HG02642 (cell line): ENCODE results near the gene FIBP.

Experiments used
- ATAC-seq: cut with Tn5 transposase; IDR thresholded peaks from one replicate; pipeline ENCODE4 v1.9.1; 2021; ENCODE audit warnings: mild to moderate bottlenecking; ENCODE audit not compliant: unreplicated experiment, poor library complexity

The FIBP gene

GRCh38 chr11:65915821-65916251 lies 27.6 kb upstream of the FIBP start:
- no peak for ATAC-seq

GRCh38 chr11:65915101-65915820 lies 27.0 kb upstream of the FIBP start:
- no peak for ATAC-seq

GRCh38 chr11:65912845-65913244 lies 24.6 kb upstream of the FIBP start:
- ATAC-seq, result no peak

DNA sequence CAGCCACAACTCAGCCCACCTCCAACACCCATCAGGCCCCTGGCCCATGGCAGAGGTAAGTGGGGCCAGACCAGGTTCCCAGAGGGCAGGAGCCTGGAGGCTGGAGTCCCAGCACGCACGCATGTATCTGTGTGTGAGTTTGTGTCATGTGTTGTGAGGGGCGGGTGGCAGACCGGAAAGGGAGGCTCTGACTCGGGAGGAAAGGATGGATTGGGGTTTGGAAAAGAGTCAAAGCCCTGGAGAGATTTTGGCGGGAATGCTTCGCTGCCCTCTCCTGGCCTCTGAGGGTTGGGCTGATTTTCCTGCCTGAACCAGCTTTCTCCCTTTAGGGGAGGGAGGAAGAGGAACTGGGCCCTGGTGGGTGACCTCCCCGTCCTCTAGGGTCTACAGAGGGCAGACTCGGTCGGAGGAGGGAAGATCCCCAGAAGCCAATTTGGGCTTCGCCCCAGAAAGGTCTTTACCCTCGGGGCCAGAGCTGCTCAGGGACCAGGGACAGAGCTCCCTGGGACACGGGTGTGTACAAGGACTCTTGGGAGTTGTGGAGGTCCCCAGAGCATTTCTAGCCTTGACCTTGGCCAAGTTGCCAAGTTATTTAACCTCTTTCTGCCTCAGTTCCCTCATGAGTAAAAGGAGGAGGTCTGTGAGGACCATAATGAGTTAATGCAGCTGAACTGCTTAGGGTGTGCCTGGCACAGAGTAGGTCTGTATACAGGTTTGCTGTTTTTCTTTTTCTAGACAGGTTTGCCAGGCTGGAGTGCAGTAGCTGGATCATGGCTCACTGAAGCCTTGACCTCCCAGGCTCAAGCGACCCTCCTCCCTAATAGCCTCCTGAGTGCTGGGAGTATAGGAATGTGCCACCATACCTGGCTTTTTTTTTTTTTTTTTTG lies 23.7 kb upstream of the FIBP start:
- ATAC-seq, result no peak

- ATAC-seq, result no peak
Observed at GRCh38 chr11:65907878-65908277, 19.6 kb upstream of the FIBP start.

GRCh38 chr11:65906602-65907001 lies 18.3 kb upstream of the FIBP start:
- no peak for ATAC-seq

DNA sequence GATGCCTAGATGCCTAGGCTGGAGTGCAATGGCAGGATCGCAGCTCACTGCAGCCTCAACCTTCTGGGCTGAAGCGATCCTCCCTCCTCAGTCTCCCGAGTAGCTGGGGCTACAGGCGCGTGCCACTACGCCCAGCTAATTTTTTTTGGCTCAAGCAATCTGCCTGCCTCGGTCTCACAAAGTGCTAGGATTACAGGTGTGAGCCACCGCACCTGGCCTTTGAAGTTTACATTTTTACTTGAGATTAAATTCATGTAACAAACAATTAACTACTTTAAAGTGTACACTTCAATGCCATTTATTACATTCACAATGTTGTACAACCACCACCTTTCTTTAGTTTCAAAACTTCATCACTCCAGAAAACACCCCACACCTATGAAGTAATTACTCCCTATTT lies 15.4 kb upstream of the FIBP start:
- no peak for ATAC-seq

- no peak for ATAC-seq
Observed at GRCh38 chr11:65903068-65903481, 14.8 kb upstream of the FIBP start.

DNA sequence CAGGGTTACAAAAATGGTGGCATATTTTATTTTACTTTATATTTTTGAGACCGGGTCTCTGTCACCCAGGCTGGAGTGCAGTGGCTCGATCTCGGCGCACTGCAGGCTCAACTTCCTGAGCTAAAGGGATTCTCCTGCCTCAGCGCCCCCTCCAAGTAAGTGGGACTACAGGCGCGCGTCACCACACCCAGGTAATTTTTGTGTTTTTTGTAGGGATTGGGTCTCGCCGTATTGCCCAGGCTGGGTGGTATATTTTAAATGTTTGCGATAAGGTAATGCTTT lies 12.6 kb upstream of the FIBP start:
- no peak for ATAC-seq

DNA sequence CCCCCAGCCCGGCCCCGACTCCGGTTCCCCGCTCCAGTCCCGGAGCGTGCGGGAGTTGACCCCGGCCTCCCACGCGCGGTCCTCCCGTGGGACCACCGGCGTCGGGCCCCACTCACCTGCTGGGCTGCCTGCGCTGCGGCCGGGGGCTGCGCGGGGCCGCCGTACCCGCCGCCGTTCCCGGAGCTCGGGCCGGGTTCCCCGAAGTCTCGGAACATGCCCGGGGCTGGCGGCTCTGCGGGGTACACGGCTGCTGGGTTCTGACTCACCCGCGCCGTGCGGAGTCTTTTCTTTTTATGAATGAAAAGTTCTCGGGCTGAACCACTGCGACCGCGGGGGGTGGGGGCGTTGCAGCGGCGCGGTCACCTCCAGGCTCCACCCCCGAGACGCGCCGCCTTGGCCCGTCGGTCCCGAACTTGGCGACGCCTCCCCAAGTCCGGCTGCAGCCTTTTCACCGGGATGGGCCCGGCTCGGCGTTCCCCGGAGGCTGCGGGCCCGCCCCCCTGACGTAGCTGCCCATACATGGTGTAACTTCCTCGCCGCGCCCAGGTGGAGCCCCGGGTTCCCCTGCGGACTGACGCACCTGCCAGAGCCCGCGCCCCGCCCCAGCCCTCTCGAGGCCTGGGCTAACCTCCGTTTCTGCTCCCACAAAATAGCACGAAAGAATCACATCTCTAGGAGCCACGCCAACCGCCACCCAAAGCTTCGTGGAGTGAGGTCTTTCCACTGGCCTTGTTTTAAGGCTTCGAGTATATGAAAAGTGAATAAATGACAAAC lies 12.0 kb upstream of the FIBP start, which contains the start of gene FOSL1:
Gene FOSL1 (minus strand): TSS at position 264 of the 774 bp plus-strand sequence. CDS start 49 bp downstream, at position 215.
- ATAC-seq, result peak; percentile 79

DNA sequence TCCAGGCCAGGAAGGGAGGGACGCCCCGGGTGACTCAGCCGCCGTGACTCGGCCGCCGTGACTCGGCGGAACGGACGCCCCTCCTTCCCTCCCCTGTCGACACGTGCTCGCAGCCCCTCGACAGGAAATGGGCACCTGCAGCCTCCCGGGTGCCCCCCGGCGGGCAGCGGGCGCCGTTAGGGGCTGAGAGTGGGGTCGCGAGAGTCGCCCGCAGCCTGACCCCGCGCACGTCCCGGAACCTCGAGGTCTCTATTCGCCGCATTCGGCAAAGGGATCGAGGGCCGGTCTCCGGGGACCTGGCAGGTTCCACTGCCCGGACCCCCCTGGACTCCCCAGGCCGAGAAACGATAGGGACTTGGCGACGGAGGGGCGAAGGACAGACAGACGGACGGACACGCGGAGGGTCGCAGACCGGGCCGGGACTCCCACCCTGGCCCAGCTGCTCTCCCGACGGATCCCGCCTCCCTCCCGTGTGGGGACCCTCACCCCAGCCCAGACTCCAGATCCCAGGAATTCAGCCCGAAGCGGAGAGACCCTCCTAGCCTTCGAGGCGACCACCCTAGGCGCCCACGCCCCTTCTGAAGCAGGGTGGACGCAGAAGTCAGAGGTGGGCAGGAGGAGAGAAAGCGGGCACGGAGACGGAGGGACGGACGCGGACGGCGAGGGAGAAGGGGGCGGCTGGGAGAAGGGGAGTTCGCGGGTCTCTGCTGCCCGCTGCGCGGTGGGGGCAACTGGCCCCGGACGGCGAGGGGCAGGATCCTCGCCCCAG lies 11.3 kb upstream of the FIBP start:
- ATAC-seq, result peak; percentile 1

GRCh38 chr11:65898656-65899355 lies 10.5 kb upstream of the FIBP start:
- no peak for ATAC-seq

DNA sequence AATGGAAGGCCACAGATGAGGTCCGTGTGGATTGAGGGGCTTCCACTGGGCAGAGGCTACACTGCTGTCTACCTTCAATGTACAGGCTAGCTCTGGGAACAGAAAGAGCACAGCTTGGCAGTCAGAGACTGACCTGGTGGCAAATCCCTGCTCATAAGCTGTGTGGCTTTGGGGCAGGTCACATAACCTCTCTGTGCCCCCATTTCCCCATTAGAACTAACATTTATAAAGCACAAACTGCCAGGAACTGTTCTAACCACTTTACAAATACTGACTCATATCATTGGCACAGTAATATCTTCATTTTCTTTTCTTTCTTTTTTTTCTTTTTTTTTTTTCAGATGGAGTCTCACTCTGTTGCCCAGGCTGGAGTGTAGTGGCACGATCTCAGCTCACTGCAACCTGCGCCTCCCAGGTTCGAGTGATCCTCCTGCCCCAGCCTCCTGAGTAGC lies 8.8 kb upstream of the FIBP start:
- ATAC-seq, result no peak

DNA sequence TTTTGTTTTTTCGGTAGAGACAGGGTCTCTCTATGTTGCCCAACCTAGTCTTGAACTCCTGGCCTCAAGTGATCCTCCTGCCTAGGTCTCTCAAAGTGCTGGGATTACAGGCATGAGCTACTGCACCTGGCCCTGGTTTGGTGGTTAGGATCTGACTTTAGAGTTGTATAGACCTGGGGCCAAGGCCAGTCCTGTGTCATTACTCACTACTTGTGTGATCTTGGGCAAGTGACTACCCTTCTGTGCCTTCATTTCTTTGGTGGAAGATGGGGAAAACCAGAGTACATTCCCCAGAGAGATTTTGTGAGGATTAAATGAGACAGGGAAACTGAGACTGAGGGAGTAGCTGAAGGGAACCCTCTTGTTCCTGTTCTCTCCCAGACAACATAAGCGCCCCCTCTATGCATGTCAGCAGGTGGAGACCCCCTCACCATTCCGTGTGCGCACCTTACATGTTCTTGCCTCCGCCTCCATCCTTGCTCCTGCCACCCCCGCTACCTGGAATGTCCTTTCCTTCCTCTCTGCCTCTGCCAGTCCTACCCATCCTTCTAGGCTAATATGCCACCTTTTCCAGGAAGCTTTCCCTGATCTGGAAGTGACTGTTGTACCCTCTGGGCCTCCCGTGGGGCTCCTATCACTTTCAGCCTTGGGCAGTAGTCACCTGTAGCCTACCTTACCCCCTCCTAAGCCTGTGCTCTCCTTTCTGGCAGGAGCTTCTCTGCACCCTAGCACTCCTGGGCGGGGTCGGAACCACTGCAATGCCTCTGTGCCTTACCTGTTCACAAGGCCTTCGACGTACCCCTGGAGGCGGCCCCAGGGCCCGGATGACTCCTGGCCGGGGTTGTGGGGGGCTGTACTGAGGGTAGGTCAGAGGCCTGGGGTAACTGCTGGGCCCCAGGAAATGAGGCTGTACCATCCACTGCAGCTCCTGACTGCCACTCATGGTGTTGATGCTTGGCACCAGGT lies 8.0 kb upstream of the FIBP start:
- no peak for ATAC-seq

- ATAC-seq, result no peak
Observed at GRCh38 chr11:65895482-65895981, 7.3 kb upstream of the FIBP start.

DNA sequence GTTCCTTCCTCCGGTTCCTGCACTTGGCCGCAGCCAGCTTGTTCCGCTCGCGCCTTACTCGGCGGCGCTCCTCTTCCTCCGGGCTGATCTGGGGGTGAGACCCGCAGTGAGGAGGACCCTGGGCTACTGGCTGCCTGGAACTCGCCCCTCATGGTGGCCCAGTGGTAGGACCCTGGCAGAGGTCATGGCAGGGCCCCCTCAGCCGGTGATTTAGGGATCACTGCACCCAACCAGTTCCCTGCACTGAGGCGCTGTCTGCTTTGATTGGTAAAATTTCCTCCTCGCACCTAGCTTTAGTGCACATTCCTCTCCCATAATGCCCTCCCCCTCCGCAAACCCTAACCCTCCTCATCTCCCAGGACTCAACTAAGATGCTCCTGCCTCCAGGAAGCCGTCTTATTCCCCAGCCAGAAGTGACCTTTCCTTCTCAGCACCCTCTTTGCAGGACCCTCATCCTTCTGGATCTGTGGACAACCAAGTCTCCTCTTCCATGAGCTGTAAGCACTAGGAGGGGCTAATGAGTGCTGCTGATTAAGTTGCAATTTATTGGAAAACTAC lies 5.8 kb upstream of the FIBP start:
- ATAC-seq, result no peak

DNA sequence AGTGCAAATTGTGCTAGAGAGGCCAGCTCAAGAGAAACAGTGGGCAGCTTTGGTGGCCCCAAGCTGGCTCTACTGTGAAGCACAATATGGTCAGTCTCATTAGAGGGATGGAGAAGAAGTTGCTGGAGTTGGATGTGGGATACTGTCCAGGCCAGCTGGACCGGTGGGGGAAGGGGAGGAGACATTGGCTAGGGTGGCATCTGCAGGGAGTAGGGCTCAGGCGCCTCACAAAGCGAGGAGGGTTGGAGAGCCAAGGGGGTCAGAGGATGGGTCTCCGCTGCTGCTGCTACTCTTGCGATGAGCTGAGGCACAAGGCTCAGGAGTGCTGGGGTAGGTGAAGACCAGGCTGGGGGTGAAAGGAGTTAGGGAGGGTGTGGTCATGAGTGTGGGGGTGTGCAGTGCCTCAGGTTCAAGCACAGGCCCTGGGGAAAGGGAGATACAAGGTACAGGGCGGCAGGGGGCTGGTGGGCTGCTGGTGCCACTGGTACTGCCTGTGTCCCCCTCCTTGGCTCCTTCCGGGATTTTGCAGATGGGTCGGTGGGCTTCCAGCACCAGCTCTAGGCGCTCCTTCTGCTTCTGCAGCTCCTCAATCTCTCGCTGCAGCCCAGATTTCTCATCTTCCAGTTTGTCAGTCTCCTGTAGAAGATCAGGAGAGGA lies 4.5 kb upstream of the FIBP start:
- ATAC-seq, result no peak
